AG04450 (cell line): Measurements from ENCODE around the gene IFT122. TPM values are rescaled to one million over a fixed set of nuclear protein-coding genes. Genes with fewer than 3 reads are reported as not detected.

Source experiments
- CTCF ChIA-PET: fragments of 300-600, 350-600 bp; formaldehyde crosslinking; extraction: SDS; loops from one replicate; lab custom pipeline; 2022; ENCODE audit warnings: antibody characterized with exemption, inconsistent platforms; lab: Charles Lee
- POLR2A ChIA-PET: fragments of 350-600 bp; formaldehyde crosslinking; extraction: SDS; loops from one replicate; lab custom pipeline; 2021; ENCODE audit warnings: antibody characterized with exemption, inconsistent platforms; lab: Yijun Ruan, JAX
- DNase-seq: peaks from one replicate; pipeline ENCODE4 v3.0.0-alpha.2; 2011; ENCODE audit warnings: low read depth, low spot score
- H3K27ac ChIP-seq: one replicate; pipeline ENCODE4 v1.5.1; 2012; ENCODE audit warnings: low read depth, low read length, control low read depth
- H3K27me3 ChIP-seq: one replicate; pipeline ENCODE4 v1.6.0; 2012; ENCODE audit warnings: low read length; ENCODE audit not compliant: control insufficient read depth, insufficient read depth
- H3K4me3 ChIP-seq: 2 replicates; pipeline ENCODE4 v1.5.1; 2011; ENCODE audit warnings: mild to moderate bottlenecking, low read depth, low read length, control low read depth
- H3K9me3 ChIP-seq: 2 replicates; pipeline ENCODE4 v1.5.1; 2012; ENCODE audit warnings: low read length; ENCODE audit not compliant: control insufficient read depth, insufficient read depth
- CTCF ChIP-seq: IDR thresholded peaks from 2 replicates; pipeline ENCODE4 v1.5.1; 2011; ENCODE audit warnings: low read depth, low read length, control low read depth, inconsistent platforms
- polyA plus RNA-seq: library from polyadenylated mRNA; depleted of rRNA; stranded (reverse); fragments of >200 nt; gene quantifications from 2 replicates; pipeline ENCODE4 v1.2.3, GENCODE V29; 2011

The IFT122 gene
- polyA plus RNA-seq, 1 experiment, result 14.3 TPM

GRCh38 chr3:129418041-129418973 is 21.7 kb upstream of the IFT122 start:
- Histone ChIP-seq H3K9me3 (peaks cover 6% of the 10 kb centered on the region), H3K27me3 (no peaks in the 10 kb centered on the region), H3K4me3 (no peak overlapping the region), H3K27ac (peak overlapping the region; percentile 42)
- no peak for TF ChIP-seq CTCF
- DNase-seq, result no peak
- ChIA-PET CTCF (no interaction called here), POLR2A (interaction anchor here (0.8 kb wide), 1 partner anchor 22 kb away, joined by 3 read pairs; the partner anchor contains the start of genes IFT122 and MBD4)

- Histone ChIP-seq H3K27me3 (no peaks in the 10 kb centered on the region), H3K27ac (no peak overlapping the region), H3K9me3 (peaks cover 6% of the 10 kb centered on the region), H3K4me3 (no peak overlapping the region)
- ChIA-PET POLR2A (no interaction called here), CTCF (interaction anchor here (0.6 kb wide), 1 partner anchor 20 kb away, joined by 3 read pairs; no protein-coding TSS in a partner anchor)
- DNase-seq, result no peak
- no peak for TF ChIP-seq CTCF
Observed at GRCh38 chr3:129419476-129419875, 20.5 kb upstream of the IFT122 start.

- DNase-seq, result no peak
- CTCF ChIA-PET, result interaction anchor here (1.7 kb wide), 1 partner anchor 38 kb away, joined by 7 read pairs; no protein-coding TSS in a partner anchor
- H3K9me3 ChIP-seq, result peaks cover 6% of the 10 kb centered on the region
- TF ChIP-seq CTCF, result no peak
- H3K27ac ChIP-seq, result no peak overlapping the region
- H3K27me3 ChIP-seq, result no peaks in the 10 kb centered on the region
- POLR2A ChIA-PET, result no interaction called here
- H3K4me3 ChIP-seq, result no peak overlapping the region
Observed at GRCh38 chr3:129421236-129421883, 18.7 kb upstream of the IFT122 start.

GRCh38 chr3:129421988-129422745 is 17.9 kb upstream of the IFT122 start:
- ChIA-PET POLR2A (interaction anchor here (1.4 kb wide), 1 partner anchor 8 kb away, joined by 6 read pairs; no protein-coding TSS in a partner anchor), CTCF (interaction anchor here (0.6 to 2.0 kb wide), 3 partner anchors 22 to 99 kb away, joined by 3 to 12 read pairs (median 7); no protein-coding TSS in a partner anchor)
- H3K27ac ChIP-seq, result no peak overlapping the region
- DNase-seq, result no peak
- H3K9me3 ChIP-seq, result peaks cover 6% of the 10 kb centered on the region
- H3K4me3 ChIP-seq, result no peak overlapping the region
- H3K27me3 ChIP-seq, result no peaks in the 10 kb centered on the region
- TF ChIP-seq CTCF, result peak; percentile 26
